HG03280 (cell line): ENCODE results near the gene FAM240B.

Source experiments
- ATAC-seq: cut with Tn5 transposase; IDR thresholded peaks from one replicate; pipeline ENCODE4 v1.9.1; 2021; ENCODE audit warnings: mild to moderate bottlenecking, moderate library complexity; ENCODE audit not compliant: unreplicated experiment

The FAM240B gene

DNA sequence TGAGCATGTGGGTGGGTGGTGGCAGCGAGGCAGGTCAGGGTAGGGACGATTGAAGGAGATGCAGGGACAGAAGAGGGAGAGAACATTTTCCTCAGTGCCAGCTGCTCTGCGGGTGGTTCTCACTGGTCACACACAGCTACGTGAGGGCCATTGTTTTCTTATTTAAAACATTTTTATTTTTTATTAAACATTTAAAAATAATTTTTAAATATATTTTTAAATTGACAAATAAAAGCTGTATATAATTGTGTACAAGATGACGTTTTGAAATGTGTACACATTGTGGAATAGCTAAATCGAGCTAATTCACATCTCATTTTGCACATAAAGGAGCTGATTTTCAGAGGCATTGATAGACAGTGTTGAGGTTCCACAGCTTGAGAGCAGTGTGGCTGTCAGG lies 14.0 kb downstream of the FAM240B start:
- ATAC-seq: no peak

DNA sequence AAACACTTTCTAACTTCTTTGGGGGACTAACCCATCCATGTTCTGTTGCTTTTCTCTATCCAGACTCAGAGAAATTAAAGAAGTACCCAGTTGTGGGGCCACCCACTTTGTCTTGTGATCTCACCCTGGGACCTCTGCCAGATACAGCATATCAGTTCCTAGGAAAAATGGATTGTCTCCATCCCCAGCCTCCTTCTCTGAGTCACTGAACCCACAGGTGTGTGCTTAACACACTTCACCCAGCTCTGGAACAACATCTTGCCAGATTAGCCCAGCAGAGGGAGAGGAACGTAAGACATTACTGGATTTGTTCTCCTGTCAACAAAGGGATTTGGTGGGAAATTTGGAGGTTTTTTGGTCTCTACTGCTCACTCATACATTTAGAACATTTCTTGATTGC lies 19.2 kb downstream of the FAM240B start:
- ATAC-seq: no peak

DNA sequence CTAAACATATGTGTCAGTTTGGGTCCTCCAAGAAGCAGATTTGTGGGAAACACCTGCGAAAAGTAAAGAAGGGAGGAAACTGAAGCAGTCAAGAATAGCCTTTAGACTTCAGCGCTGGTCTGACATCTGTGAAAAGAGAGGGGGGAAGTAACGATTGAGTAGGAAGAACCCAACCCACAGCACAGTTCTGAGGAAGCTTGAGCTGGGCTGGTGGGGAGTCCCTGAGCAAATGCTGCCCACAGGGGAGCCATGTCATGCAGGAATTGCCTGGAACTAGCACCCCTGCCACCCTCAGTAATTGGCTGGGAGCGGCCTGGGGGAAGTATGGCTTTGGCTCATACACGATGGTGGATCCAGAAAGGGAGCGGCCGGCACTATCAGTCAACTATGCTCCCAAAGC lies 20.6 kb downstream of the FAM240B start:
- ATAC-seq: no peak

DNA sequence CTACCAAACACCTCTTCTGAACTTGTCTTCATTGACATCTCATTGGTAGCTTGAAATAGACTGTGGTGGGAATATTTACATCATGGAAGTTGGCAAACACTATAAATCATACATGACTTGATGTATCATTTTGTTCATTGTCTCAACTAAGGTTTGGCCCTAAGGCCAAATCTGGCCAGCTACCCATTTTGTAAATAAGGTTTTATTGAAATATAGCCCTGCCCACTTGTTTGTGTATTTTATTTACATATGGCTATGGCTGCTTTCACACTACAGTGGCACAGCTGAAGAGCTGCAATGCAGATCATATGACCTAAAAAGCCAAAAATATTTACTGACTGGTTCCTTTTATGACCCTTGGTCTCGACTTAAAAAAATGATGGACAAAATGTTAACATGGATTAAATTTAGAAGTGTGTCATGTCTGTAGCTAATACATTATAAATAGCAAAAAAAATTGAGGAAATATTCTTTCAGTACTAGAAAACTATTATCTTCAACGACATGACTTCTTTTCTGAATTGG lies 22.1 kb downstream of the FAM240B start:
- no peak for ATAC-seq

DNA sequence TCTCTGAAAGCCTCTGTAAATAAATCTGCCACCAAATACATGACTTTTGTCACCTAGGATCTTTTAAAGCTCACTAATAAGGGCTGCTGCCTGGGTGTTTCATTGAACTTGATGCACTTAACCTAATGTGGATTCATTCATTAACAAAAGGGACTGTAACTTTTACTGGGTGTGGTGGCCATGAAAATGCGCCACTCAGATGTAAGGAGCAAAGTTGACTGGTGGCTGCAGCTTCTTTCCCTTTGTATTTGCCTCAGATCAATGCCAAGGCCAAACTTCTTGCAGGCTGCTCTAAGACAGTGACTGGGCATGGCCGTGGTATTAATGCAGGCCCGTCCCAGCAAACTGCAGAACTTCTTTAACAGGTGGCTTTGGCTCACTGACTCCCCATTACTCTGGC lies 22.9 kb downstream of the FAM240B start:
- no peak for ATAC-seq

DNA sequence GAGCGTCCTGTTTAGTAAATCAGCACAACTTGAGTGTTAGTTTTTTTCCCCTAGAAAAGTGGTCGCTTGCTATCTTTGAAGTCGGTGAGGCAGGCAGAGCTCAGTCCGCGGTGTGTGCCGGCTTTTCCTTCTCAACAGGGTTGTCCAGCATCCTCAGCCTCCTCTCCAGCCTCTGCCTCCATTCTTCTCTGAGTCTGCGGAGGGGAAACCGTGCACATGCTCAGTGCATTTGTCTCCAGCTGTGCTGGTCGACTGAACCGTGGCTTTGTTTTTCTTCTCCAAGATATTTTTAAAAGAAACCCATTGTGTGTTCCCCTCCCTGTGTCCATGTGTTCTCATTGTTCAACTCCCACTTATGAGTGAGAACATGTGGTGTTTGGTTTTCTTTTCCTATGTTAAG lies 25.3 kb downstream of the FAM240B start:
- no peak for ATAC-seq

DNA sequence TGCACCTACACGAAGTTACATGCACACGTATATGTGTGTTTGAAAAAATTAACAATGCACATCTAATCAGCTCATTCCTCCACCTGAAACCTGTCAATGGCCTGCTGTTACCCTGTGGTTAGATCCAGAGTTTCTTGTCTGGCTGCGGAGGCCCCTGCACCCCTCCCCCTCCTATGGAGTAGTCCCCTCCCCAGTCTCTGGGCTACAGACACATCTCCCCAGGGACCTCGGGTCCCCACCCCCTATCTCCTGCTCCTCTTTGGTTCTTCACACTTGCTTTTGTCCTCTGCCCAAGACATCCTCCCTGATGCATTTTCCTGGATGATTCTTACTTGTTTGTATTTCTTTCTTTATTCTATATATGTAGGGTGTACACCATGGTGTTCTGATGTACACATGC lies 27.2 kb downstream of the FAM240B start:
- ATAC-seq: no peak

DNA sequence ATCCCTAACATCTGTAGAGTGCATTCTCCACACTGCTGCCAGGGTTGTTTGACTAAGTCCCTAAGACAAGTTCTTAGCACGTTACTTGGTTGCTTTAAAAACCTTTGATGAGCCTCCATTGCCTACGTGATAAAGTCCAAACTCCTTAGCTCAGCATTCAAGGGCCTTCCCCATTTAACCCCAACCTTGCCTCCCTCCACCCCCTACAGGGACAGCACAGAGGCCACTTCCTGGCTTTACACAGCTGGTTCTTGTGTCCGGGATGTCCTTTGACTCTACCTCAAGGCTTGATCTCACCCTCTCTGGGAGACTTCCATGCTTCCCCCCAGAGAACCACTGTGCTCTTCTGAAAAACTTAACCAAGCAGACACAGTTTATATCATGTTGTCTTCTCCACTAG lies 29.4 kb downstream of the FAM240B start:
- ATAC-seq: no peak

DNA sequence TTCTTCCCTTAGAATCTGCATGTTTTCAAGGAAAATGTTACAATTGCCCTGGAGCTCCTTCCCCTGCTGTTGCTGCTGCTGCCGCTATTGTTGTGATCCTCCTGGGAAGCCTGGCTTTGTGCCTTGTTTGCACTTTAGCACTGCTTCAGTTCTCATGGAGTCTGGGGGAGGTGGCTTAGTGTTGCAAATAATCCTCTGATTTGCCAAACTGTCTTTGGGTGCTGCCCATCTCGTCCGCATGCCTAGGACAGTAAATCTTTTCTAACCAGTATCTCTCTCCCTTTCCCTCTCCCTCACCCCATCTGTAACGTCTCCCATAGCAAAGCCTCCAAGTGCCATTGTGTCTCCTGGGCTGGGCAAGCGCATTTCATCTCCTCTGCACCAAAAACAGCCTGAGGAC lies 30.3 kb downstream of the FAM240B start:
- no peak for ATAC-seq

DNA sequence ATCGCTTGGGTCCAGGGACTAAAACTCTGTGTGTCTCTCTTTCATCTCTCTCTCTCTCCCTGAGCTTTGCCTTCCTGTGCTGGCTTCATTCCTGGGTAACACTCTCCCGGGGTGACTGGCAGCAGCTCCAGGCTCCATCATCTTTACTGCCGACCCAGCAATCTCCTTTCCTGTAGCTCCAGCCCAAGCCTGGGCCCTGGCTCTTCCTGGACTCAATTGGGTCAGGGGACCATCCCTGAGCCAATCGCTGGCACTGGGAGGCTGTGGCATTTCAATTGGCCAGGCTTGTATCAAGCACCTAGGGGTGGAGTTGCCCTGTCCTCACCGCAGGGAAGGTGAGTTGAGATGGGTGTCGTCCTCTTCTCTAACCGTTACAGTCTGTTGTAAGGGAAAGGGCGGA lies 31.9 kb downstream of the FAM240B start:
- ATAC-seq: no peak

DNA sequence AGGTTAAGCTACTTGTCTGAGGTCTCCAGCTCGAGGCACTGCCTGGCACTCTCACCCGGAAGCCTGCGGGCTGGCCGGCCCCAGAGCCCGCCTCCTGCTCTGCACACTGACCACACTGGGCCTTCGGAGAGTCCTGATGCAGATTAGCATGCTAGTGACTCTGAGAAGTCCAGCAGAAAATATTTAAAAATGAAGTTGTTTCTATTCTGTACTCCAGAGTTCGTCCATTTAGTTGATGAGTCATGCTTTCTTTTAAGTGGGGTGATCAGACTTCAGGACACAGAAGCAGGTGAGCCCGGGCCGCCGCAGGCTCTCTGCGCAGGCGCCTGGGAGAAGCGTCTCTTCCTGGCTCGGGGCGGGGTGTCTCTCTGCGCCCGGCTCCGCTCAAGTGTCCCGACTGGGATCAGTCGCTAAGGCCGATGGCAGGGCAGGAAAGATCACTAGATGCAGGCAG lies 32.5 kb downstream of the FAM240B start:
- ATAC-seq: no peak

DNA sequence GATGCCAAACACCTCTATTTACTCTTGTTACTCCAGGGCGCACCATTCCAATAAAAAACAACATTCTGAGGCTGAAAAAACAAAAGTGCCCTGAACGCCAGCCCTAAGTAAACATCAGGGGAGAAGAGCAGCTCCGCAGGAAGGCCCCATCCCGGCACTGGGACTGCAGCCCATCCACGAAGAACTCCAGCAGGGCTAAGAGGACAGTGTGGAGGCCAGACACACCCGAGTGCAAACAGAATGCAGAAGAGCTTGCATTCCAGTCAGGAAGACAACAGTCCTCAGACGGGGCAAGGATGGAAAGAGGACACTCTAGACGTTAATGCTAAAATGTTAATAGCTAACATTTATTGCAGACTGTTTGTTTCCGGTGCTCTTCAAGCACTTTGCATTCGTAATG lies 33.0 kb downstream of the FAM240B start:
- no peak for ATAC-seq

DNA sequence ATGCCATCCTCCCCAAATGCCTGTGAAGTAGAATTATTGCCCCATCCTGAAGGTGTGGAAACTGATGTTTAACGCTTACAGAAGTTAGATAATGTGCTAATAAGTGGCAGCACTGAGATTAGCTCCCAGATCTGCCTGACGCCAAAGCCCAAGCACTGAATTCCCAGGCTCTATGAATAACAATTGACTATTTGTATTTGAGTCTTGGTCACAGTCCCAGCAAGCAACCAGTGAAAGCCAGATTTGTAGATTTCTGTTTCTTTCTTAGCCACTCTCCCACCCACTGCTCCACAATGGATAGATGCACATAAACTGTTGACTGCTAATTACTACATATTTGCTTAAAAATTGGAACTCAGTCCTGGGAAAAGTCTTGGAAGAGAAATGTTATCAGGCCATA lies 34.4 kb downstream of the FAM240B start:
- ATAC-seq: no peak

DNA sequence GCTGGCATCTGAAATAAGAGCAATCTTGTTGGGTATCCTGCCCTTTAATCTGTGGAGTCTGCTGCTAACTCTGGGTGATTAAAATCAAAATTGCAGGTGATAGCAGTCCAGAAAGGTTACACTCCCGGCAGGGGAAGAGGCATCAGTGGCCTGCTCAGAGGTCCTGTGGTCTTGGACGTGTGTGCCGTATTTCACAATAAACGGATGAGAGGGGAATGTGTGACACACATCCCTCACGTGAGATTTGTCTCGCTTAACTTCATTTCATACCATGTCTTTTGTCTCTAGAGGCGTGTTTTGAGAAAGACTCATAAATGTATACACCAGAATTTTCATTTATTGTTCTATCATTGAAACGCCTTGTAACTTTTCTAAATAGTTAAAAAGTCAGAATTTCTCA lies 36.6 kb downstream of the FAM240B start:
- ATAC-seq: no peak

DNA sequence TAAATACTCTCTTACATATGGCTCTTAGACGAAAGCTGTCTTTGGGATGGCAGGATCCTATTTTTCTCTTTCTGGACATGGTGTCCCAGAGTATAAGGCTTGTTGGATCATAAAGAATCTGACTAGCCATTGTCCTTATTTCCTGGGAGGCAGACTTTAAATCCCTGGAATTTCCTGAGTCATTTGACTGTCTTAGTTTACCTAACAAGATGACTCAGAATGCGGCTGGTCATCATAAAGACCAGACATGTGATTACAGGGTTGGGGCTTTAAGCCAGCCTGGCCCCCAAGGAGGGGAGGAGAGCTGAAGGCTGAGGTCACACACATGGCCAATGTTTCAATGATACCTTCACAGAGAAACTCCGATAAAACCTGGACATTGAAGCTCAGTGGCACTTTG lies 37.2 kb downstream of the FAM240B start:
- ATAC-seq: no peak

DNA sequence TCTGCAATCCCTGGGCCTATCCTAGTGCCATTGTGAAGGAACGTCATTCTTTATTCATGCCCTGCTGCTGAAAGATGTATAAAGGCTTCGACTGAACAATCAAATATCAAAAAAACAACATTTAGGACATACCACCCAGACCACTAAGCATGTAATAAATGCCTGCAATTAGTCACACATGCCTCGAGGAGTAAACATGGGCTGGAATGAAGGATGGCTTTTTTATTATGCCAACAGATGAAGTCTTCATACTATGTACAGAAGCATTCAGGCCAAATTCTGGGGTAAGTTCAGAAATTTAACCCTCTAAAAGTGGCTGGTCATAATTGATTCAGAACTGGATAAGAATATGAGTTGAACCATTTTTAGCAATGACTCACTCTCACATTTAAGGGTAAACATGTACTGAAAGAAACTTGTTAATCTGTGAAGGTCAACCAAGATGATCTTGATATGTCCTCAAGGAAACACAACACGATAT lies 38.1 kb downstream of the FAM240B start:
- no peak for ATAC-seq

DNA sequence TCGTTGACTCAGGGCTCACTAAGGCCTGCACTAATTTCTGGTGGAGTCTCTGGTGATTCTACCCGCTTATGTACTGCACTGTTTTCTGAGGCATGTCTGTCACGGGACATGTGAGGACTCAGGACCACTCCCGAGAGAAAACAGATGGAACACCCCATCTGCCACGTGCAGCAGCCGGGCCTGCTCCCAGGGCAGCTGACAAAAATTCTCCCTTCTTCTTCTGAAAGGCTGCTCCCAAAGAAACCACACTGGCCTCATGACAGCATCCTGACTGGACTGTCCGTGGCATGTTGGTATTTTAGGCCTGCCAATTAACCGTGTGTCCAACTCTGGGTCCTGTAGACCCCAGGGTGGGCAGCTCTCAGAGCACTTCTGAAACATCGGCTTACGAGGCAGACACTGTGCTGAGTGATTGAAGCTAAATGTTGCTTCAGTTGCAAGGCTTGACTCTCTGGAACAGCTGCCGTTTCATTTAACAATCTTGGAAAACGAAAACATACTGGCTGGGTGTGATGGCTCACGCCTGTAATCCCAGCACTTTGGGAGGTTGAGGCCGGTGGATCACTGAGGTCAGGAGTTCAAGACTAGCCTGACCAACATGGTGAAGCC lies 39.0 kb downstream of the FAM240B start:
- ATAC-seq: no peak

DNA sequence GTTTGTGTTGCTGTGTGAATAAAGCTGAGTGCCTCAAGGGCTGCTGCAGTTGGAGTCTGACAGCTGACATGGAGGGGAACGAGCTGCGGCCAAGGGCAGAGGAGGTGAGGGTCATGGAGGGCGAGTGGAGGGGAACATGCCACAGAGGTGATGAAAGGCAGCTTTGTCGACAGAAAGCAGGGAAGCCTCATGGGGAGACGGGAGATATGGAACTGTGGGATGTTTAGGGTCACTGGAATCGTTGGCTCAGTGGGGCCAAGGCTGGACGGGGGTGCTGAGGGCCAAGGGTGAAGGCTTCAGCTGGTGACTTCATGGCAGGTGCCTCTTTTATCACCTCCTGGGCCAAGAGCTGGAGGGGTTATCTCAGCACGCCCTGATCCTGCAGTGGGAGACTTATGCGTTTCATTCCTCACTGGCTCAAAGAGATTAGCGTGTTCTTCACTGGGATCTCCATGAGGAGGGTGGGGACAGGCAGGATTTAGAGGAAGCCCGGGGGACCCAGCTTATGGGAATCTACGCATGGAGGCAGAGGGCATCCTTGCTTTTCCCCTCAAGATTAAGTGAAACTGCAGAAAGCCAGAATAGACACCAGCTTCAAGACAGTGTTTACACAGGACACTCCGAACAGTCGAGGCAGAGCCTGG lies 42.2 kb downstream of the FAM240B start:
- no peak for ATAC-seq

DNA sequence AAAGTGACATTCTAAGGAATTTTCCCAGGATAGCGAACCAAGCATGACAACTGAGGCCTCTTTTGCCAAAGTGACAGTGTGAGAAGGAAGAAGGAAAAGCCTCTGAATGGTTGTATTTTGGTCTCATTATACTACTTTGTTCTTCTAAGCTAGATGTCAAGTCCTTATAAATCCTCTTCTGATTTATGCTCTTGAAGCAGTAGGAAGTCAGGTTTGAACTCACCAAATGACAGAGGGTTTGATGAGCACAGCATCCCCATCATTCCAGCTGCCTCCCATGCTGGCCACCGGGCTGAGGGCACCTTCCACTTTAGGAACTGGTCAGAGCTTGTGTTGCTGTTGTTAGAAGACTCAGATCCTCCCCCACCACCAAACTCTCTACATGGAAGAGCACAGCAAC lies 44.1 kb downstream of the FAM240B start:
- ATAC-seq: no peak

DNA sequence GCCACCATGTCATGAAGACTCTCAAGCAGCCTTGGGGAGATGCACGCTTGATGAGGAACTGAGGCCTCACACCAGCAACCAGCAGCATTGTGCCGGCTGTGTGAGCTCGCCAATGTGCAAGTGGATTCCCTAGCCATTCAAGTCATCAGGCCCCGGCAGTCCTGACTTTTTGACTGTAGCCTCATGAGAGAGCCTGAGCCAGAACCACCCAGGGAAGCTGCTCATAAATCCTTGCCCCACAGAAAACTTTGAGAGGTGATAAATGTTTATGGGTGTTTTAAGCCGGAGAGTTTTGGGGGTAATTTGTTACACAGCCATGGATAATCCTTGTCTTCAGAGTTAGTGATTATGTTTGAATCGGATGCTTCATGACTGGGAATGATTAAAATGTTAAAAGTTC lies 44.7 kb downstream of the FAM240B start:
- ATAC-seq: no peak

DNA sequence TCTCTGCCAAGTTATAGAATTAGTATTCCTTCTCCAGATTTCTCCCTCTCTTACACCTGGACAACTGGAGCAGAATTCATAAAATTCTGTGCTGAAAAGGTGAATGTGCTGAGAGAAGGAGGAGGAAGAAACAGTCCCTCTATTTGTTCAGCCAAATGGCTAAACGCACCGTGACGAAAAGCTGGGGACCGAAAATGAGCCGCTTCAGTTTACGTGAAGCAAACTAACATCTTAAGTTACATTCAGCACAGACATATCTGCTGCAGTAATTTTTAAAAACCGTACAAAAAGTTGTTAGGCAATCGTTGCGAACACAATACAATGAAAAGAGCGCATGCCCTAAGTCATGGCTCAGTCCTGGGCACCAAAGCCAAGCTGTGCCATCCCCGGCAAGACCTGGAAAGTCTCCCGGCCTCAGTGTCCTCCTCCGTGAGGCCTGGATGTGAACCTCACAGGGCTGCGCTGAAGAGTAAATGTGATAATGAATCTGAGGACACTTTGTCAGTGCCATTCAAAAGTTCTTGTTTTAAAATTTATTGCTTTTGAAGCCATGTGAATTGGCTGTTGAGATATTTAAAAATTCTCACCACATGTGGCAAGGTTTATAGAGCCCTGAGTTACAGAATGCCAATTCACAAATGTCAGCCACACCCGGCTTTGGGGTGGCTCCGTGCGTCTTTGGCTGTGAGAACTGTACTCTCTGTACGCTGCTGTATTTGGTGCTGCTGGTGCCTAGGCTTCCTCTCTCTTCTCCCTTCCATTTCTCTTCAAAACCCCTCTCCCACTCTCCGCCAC lies 46.3 kb downstream of the FAM240B start:
- ATAC-seq: no peak

DNA sequence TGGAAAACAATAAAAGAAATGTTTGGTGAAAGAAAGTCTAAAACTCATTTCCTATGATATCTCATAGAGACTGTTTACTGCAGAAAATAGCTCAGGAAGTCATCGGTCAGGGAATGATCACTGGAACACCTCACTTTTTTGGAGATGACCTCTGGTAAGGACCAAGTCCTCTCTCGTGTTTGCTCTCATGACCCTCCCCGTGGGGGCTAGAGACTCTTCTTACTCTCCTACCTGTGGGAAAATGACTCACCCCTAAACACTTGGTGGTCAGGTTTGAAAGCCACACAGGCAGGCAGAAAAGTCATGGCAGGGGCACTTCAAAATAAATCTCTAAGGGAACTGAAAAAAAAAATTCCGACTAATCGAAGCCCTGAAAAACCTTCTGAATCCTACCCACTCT lies 48.2 kb downstream of the FAM240B start:
- ATAC-seq: no peak
